HS-5 (cell line): Measurements from ENCODE around the gene CPA5.

Source experiments
- DNase-seq: peaks from one replicate; pipeline ENCODE4 v3.0.0-alpha.2; 2012; ENCODE audit warnings: low read depth

Gene CPA5

GRCh38 chr7:130332259-130333053 is 12.2 kb upstream of the CPA5 start:
- DNase-seq, result no peak

- DNase-seq, result no peak
Measured at GRCh38 chr7:130333832-130334231, 10.8 kb upstream of the CPA5 start.

GRCh38 chr7:130334274-130334673 is 10.3 kb upstream of the CPA5 start:
- DNase-seq, result no peak

- DNase-seq, result no peak
Measured at GRCh38 chr7:130337410-130337971, 7.1 kb upstream of the CPA5 start.

- DNase-seq, result no peak
Measured at GRCh38 chr7:130338233-130338632, 6.4 kb upstream of the CPA5 start.

- no peak for DNase-seq
Measured at GRCh38 chr7:130341882-130342281, 2.7 kb upstream of the CPA5 start.

GRCh38 chr7:130342701-130343380 is 1.8 kb upstream of the CPA5 start:
- DNase-seq, result no peak

- DNase-seq, result no peak
Measured at GRCh38 chr7:130345136-130345535, 520 bp downstream of the CPA5 start.

GRCh38 chr7:130345725-130346124 is 1.1 kb downstream of the CPA5 start:
- DNase-seq, result no peak

- DNase-seq, result no peak
Measured at GRCh38 chr7:130346177-130346905, 1.7 kb downstream of the CPA5 start.

GRCh38 chr7:130346941-130347340 is 2.3 kb downstream of the CPA5 start:
- DNase-seq, result no peak

- DNase-seq, result no peak
Measured at GRCh38 chr7:130349911-130350782, 5.5 kb downstream of the CPA5 start.

GRCh38 chr7:130350945-130351790 is 6.6 kb downstream of the CPA5 start:
- no peak for DNase-seq

- DNase-seq, result no peak
Measured at GRCh38 chr7:130351791-130352090, 7.1 kb downstream of the CPA5 start.

GRCh38 chr7:130352194-130353074 is 7.8 kb downstream of the CPA5 start:
- DNase-seq, result peak; percentile 45

GRCh38 chr7:130353196-130353595 is 8.6 kb downstream of the CPA5 start:
- no peak for DNase-seq

GRCh38 chr7:130356121-130356875 is 11.7 kb downstream of the CPA5 start:
- DNase-seq, result peak; percentile 92

GRCh38 chr7:130356876-130357611 is 12.4 kb downstream of the CPA5 start:
- peak; percentile 53 for DNase-seq
